ENCODE measurements around the gene NAB2.

NAB2 gene

GRCh38 chr12:57086493-57087009 is 2.4 kb upstream of the NAB2 start:
- Histone ChIP-seq H3K9me2 (ENCODE audit: low read depth, low read length) (no peaks in the 10 kb centered on the region), H3K9me3 (ENCODE audit: low read length) (no peaks in the 10 kb centered on the region), H3K4me3 (ENCODE audit: low read depth, low read length, poor library complexity, severe bottlenecking) (peak overlapping the region; percentile 74), H3K9ac (ENCODE audit: low read length) (peak overlapping the region; percentile 88), H3K27ac (ENCODE audit: low read depth, low read length, poor library complexity, severe bottlenecking) (peak overlapping the region; percentile 90), H4K20me1 (ENCODE audit: insufficient read depth, low read length) (no peaks in the 10 kb centered on the region), H3K36me3 (ENCODE audit: insufficient read depth, low read length) (no peaks in the 10 kb centered on the region), H3K4me1 (ENCODE audit: insufficient read depth, low read length, severe bottlenecking) (peaks cover 33% of the 10 kb centered on the region), H3F3A (ENCODE audit: insufficient read depth, low read length) (peaks cover 6% of the 10 kb centered on the region; the same call in 1 of the 2 replicates), H3K79me2 (ENCODE audit: insufficient read depth, low read length) (no peaks in the 10 kb centered on the region), H3K27me3 (ENCODE audit: insufficient read depth, low read length) (no peaks in the 10 kb centered on the region), H3K4me2 (ENCODE audit: low read length) (peak overlapping the region; percentile 95), H2AFZ (ENCODE audit: low read length) (0 out of 2 replicates have a peak overlapping the region, but pooled peaks have one; percentile 25)
- TF ChIP-seq CTCF (IDR thresholded peaks at IDR 0.05; ENCODE audit: low read length) (peak; percentile 60), EZH2 (IDR thresholded peaks at IDR 0.05; ENCODE audit: borderline replicate concordance, low read length) (no peak)

- H3K4me1 ChIP-seq (ENCODE audit: insufficient read depth, low read length, severe bottlenecking) = peaks cover 33% of the 10 kb centered on the region
- no peaks in the 10 kb centered on the region for H3K9me2 ChIP-seq (ENCODE audit: low read depth, low read length)
- peak overlapping the region; percentile 90 for H3K27ac ChIP-seq (ENCODE audit: low read depth, low read length, poor library complexity, severe bottlenecking)
- H3K9me3 ChIP-seq (ENCODE audit: low read length) = no peaks in the 10 kb centered on the region
- H3F3A ChIP-seq (ENCODE audit: insufficient read depth, low read length) = peaks cover 6% of the 10 kb centered on the region; the same call in 1 of the 2 replicates
- no peak overlapping the region for H2AFZ ChIP-seq (ENCODE audit: low read length)
- H3K27me3 ChIP-seq (ENCODE audit: insufficient read depth, low read length) = no peaks in the 10 kb centered on the region
- peak overlapping the region; percentile 88 for H3K9ac ChIP-seq (ENCODE audit: low read length)
- peak overlapping the region; percentile 95 for H3K4me2 ChIP-seq (ENCODE audit: low read length)
- no peaks in the 10 kb centered on the region for H3K36me3 ChIP-seq (ENCODE audit: insufficient read depth, low read length)
- no peak for TF ChIP-seq CTCF (IDR thresholded peaks at IDR 0.05; ENCODE audit: low read length)
- TF ChIP-seq EZH2 (IDR thresholded peaks at IDR 0.05; ENCODE audit: borderline replicate concordance, low read length) = no peak
- H3K4me3 ChIP-seq (ENCODE audit: low read depth, low read length, poor library complexity, severe bottlenecking) = peak overlapping the region; percentile 74
- H4K20me1 ChIP-seq (ENCODE audit: insufficient read depth, low read length) = no peaks in the 10 kb centered on the region
- no peaks in the 10 kb centered on the region for H3K79me2 ChIP-seq (ENCODE audit: insufficient read depth, low read length)
Measured at GRCh38 chr12:57087010-57087690, 1.8 kb upstream of the NAB2 start.

- Histone ChIP-seq H3K4me3 (ENCODE audit: low read depth, low read length, poor library complexity, severe bottlenecking) (peak overlapping the region; percentile 74), H3K9me2 (ENCODE audit: low read depth, low read length) (no peaks in the 10 kb centered on the region), H3K79me2 (ENCODE audit: insufficient read depth, low read length) (no peaks in the 10 kb centered on the region), H3K27me3 (ENCODE audit: insufficient read depth, low read length) (no peaks in the 10 kb centered on the region), H3K4me1 (ENCODE audit: insufficient read depth, low read length, severe bottlenecking) (peaks cover 33% of the 10 kb centered on the region), H3F3A (ENCODE audit: insufficient read depth, low read length) (peaks cover 6% of the 10 kb centered on the region; the same call in 1 of the 2 replicates), H3K4me2 (ENCODE audit: low read length) (peak overlapping the region; percentile 95), H3K27ac (ENCODE audit: low read depth, low read length, poor library complexity, severe bottlenecking) (peak overlapping the region; percentile 90), H2AFZ (ENCODE audit: low read length) (no peak overlapping the region), H3K36me3 (ENCODE audit: insufficient read depth, low read length) (no peaks in the 10 kb centered on the region), H3K9ac (ENCODE audit: low read length) (peak overlapping the region; percentile 88), H3K9me3 (ENCODE audit: low read length) (no peaks in the 10 kb centered on the region), H4K20me1 (ENCODE audit: insufficient read depth, low read length) (no peaks in the 10 kb centered on the region)
- TF ChIP-seq CTCF (IDR thresholded peaks at IDR 0.05; ENCODE audit: low read length) (no peak), EZH2 (IDR thresholded peaks at IDR 0.05; ENCODE audit: borderline replicate concordance, low read length) (no peak)
Measured at GRCh38 chr12:57087691-57088353, 1.1 kb upstream of the NAB2 start.
